ENCODE data around the gene PDE4D. TPM values are rescaled to one million over a fixed set of nuclear protein-coding genes. Genes with fewer than 3 reads are reported as not detected.

Gene PDE4D
- total and polyA plus RNA-seq, 3 experiments from 2014 or later = 5.6 to 18.3 (median 17.7) TPM

DNA sequence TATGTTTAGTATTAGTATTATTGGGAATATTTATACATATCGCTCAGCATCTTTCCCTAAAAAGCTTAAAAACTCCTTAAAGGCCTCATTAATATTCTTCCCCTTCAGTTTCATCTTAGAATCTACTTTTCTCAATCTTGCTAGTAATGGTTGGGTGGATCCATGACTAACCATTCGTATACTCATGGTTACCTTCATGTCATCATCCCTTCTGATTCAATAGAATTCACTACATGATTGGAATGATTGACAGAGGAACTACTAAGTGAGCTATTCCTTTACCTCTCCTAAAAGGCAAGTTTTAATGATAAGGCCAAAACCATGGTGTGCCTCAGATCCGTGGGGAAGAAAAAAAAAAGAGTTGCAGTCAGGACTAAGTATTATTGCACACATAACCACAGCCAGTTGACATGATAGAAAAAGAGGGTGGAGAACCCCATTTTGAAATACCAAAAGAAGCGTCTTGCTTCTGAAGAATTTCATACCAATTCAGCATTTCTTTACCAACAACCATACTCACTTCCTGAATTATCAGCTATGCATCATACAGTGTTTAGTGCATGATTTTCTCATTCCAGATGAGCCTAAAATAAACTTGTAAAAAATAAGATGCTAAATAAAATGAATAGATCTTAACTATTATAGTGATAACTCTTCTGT lies 624.6 kb downstream of the PDE4D start:
- ChIA-PET CTCF (no interaction called here), POLR2A (no interaction called here)
- Histone ChIP-seq H3K9me3 (ENCODE audit: low read length) (no peaks in the 10 kb centered on the region), H3K27ac (ENCODE audit: low read depth, low read length) (no peak overlapping the region), H3K4me1 (ENCODE audit: insufficient read depth, low read length) (no peaks in the 10 kb centered on the region), H3K27me3 (ENCODE audit: insufficient read depth, low read length, poor library complexity, severe bottlenecking) (no peaks in the 10 kb centered on the region), H3K4me3 (ENCODE audit: low read length) (no peak overlapping the region), H3K36me3 (ENCODE audit: insufficient read depth, low read length) (no peaks in the 10 kb centered on the region)
- Mint-ChIP-seq H3K9me3 (peaks cover 0 to 2% (median 0%) of the 10 kb centered on the region in 5 donors), H3K36me3 (no peaks in the 10 kb centered on the region), H3K4me3 (no peak overlapping the region), H3K4me1 (no peaks in the 10 kb centered on the region), H3K27ac (no peak overlapping the region), H3K27me3 (peaks cover 0 to 8% of the 10 kb centered on the region in 2 donors)
- no peak for DNase-seq

DNA sequence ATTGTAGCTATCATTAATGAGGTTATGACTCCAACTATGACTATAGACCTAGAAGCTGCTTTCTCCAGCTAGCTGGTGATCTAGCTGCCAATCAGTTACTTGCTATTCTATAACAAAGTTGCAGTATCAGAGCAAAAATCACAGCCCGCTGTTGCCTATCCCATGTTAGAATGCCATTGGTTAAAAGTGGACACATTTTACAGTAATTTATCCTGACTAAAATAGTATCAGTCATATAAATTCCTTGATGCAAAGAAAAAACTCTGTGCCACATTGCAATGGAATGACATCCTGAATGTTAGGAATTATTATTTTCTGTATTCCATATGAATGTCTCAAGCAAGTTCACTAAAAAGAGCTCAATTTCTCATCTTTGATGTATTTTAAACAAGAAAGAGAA lies 626.5 kb downstream of the PDE4D start:
- Mint-ChIP-seq H3K27me3 (peaks cover 2 to 3% of the 10 kb centered on the region in 2 donors), H3K27ac (no peak overlapping the region), H3K4me3 (no peak overlapping the region), H3K4me1 (no peaks in the 10 kb centered on the region), H3K9me3 (peaks cover 0 to 2% (median 0%) of the 10 kb centered on the region in 5 donors), H3K36me3 (no peaks in the 10 kb centered on the region)
- Histone ChIP-seq H3K4me3 (ENCODE audit: low read length) (no peak overlapping the region), H3K9me3 (ENCODE audit: low read length) (no peaks in the 10 kb centered on the region), H3K36me3 (ENCODE audit: insufficient read depth, low read length) (no peaks in the 10 kb centered on the region), H3K27me3 (ENCODE audit: insufficient read depth, low read length, poor library complexity, severe bottlenecking) (no peaks in the 10 kb centered on the region), H3K4me1 (ENCODE audit: insufficient read depth, low read length) (no peaks in the 10 kb centered on the region), H3K27ac (ENCODE audit: low read depth, low read length) (no peak overlapping the region)
- DNase-seq = no peak
- CTCF ChIA-PET = interaction anchor here (0.9 to 1.5 kb wide), 2 partner anchors 9 to 11 kb away, joined by 3 read pairs; no protein-coding TSS in a partner anchor
- POLR2A ChIA-PET = no interaction called here

DNA sequence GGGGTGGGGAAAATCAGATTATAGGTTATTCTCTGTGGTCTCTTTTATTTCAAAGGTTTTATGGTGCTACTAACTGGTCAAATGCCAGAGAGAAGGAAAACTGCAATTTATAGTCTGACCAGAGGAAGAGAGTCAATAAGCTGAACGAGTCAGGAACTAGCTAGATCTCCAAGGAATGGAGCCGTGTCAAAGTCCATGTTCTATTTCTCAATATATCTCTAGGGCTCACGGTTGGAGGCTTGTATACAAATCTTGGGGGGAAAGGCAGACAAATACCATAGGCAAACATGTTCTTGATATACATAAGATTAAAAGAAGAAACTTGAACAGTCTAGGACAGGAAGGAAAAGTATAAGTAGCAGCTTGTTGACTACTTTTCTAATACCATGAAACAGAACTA lies 627.1 kb downstream of the PDE4D start:
- Histone ChIP-seq H3K4me1 (ENCODE audit: insufficient read depth, low read length) (no peaks in the 10 kb centered on the region), H3K4me3 (ENCODE audit: low read length) (no peak overlapping the region), H3K27ac (ENCODE audit: low read depth, low read length) (no peak overlapping the region), H3K27me3 (ENCODE audit: insufficient read depth, low read length, poor library complexity, severe bottlenecking) (no peaks in the 10 kb centered on the region), H3K36me3 (ENCODE audit: insufficient read depth, low read length) (no peaks in the 10 kb centered on the region), H3K9me3 (ENCODE audit: low read length) (no peaks in the 10 kb centered on the region)
- DNase-seq = no peak
- CTCF ChIA-PET = interaction anchor here (0.9 to 1.5 kb wide), 2 partner anchors 10 kb away, joined by 3 read pairs; no protein-coding TSS in a partner anchor
- H3K9me3 Mint-ChIP-seq = peaks cover 0 to 1% (median 0%) of the 10 kb centered on the region in 5 donors
- H3K4me1 Mint-ChIP-seq = no peaks in the 10 kb centered on the region
- H3K4me3 Mint-ChIP-seq = no peak overlapping the region
- no peaks in the 10 kb centered on the region for H3K36me3 Mint-ChIP-seq
- POLR2A ChIA-PET = no interaction called here
- peaks cover 2 to 3% of the 10 kb centered on the region in 2 donors for H3K27me3 Mint-ChIP-seq
- H3K27ac Mint-ChIP-seq = no peak overlapping the region

- H3K4me3 ChIP-seq (ENCODE audit: low read length) = no peak overlapping the region
- Mint-ChIP-seq H3K4me3 (no peak overlapping the region), H3K9me3 (no peaks in the 10 kb centered on the region), H3K36me3 (no peaks in the 10 kb centered on the region), H3K4me1 (no peaks in the 10 kb centered on the region), H3K27ac (no peak overlapping the region), H3K27me3 (peaks cover 2 to 6% of the 10 kb centered on the region in 2 donors)
- CTCF ChIA-PET = no interaction called here
- no peak overlapping the region for H3K27ac ChIP-seq (ENCODE audit: low read depth, low read length)
- H3K27me3 ChIP-seq (ENCODE audit: insufficient read depth, low read length, poor library complexity, severe bottlenecking) = no peaks in the 10 kb centered on the region
- H3K4me1 ChIP-seq (ENCODE audit: insufficient read depth, low read length) = no peaks in the 10 kb centered on the region
- no peaks in the 10 kb centered on the region for H3K9me3 ChIP-seq (ENCODE audit: low read length)
- no peaks in the 10 kb centered on the region for H3K36me3 ChIP-seq (ENCODE audit: insufficient read depth, low read length)
- no peak for DNase-seq
- POLR2A ChIA-PET = no interaction called here
Observed at GRCh38 chr5:59264639-59265245, 628.8 kb downstream of the PDE4D start.

- peaks cover 2 to 6% of the 10 kb centered on the region in 2 donors for H3K27me3 Mint-ChIP-seq
- DNase-seq = no peak
- no peak overlapping the region for H3K27ac ChIP-seq (ENCODE audit: low read depth, low read length)
- ChIA-PET CTCF (no interaction called here), POLR2A (no interaction called here)
- no peaks in the 10 kb centered on the region for H3K4me1 Mint-ChIP-seq
- H3K36me3 ChIP-seq (ENCODE audit: insufficient read depth, low read length) = no peaks in the 10 kb centered on the region
- no peaks in the 10 kb centered on the region for H3K36me3 Mint-ChIP-seq
- H3K27me3 ChIP-seq (ENCODE audit: insufficient read depth, low read length, poor library complexity, severe bottlenecking) = no peaks in the 10 kb centered on the region
- no peak overlapping the region for H3K27ac Mint-ChIP-seq
- H3K9me3 ChIP-seq (ENCODE audit: low read length) = no peaks in the 10 kb centered on the region
- H3K9me3 Mint-ChIP-seq = no peaks in the 10 kb centered on the region
- H3K4me3 Mint-ChIP-seq = no peak overlapping the region
- H3K4me3 ChIP-seq (ENCODE audit: low read length) = no peak overlapping the region
- H3K4me1 ChIP-seq (ENCODE audit: insufficient read depth, low read length) = no peaks in the 10 kb centered on the region
Observed at GRCh38 chr5:59264013-59264412, 629.5 kb downstream of the PDE4D start.

- CTCF ChIA-PET = no interaction called here
- H3K4me1 Mint-ChIP-seq = no peaks in the 10 kb centered on the region
- no peaks in the 10 kb centered on the region for H3K4me1 ChIP-seq (ENCODE audit: insufficient read depth, low read length)
- peaks cover 2 to 16% of the 10 kb centered on the region in 2 donors for H3K27me3 Mint-ChIP-seq
- no peak overlapping the region for H3K4me3 Mint-ChIP-seq
- H3K9me3 ChIP-seq (ENCODE audit: low read length) = no peaks in the 10 kb centered on the region
- no peak for DNase-seq
- H3K36me3 Mint-ChIP-seq = no peaks in the 10 kb centered on the region
- POLR2A ChIA-PET = no interaction called here
- H3K27ac ChIP-seq (ENCODE audit: low read depth, low read length) = no peak overlapping the region
- H3K36me3 ChIP-seq (ENCODE audit: insufficient read depth, low read length) = no peaks in the 10 kb centered on the region
- H3K27ac Mint-ChIP-seq = no peak overlapping the region
- H3K27me3 ChIP-seq (ENCODE audit: insufficient read depth, low read length, poor library complexity, severe bottlenecking) = no peaks in the 10 kb centered on the region
- H3K4me3 ChIP-seq (ENCODE audit: low read length) = no peak overlapping the region
- no peaks in the 10 kb centered on the region for H3K9me3 Mint-ChIP-seq
Observed at GRCh38 chr5:59261969-59262368, 631.6 kb downstream of the PDE4D start.

DNA sequence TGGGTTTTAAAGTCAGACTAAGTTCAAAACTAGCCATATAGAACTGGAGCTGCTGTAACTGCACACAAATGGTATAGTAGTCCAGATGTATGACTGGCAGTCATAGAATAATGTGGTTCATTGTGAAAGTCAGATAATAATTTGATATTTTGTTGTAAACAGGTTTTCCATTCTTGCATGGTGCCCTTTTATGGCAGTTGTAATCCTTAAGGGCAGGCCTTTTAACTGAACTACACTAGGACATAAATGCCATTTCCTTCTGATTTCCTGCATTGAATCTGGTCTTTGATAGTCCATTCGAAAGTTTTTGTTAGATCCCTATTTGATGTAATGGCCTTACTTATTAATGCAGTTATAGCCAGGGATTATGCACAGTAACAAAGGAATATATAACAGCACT lies 632.6 kb downstream of the PDE4D start:
- ChIA-PET CTCF (no interaction called here), POLR2A (no interaction called here)
- Mint-ChIP-seq H3K36me3 (no peaks in the 10 kb centered on the region), H3K9me3 (no peaks in the 10 kb centered on the region), H3K4me3 (no peak overlapping the region), H3K27ac (no peak overlapping the region), H3K4me1 (no peaks in the 10 kb centered on the region), H3K27me3 (peaks cover 2 to 17% of the 10 kb centered on the region in 2 donors)
- Histone ChIP-seq H3K27me3 (ENCODE audit: insufficient read depth, low read length, poor library complexity, severe bottlenecking) (no peaks in the 10 kb centered on the region), H3K4me1 (ENCODE audit: insufficient read depth, low read length) (no peaks in the 10 kb centered on the region), H3K27ac (ENCODE audit: low read depth, low read length) (no peak overlapping the region), H3K36me3 (ENCODE audit: insufficient read depth, low read length) (no peaks in the 10 kb centered on the region), H3K9me3 (ENCODE audit: low read length) (no peaks in the 10 kb centered on the region), H3K4me3 (ENCODE audit: low read length) (no peak overlapping the region)
- DNase-seq = no peak

GRCh38 chr5:59260200-59260599 lies 633.3 kb downstream of the PDE4D start:
- Histone ChIP-seq H3K27me3 (ENCODE audit: insufficient read depth, low read length, poor library complexity, severe bottlenecking) (no peaks in the 10 kb centered on the region), H3K9me3 (ENCODE audit: low read length) (no peaks in the 10 kb centered on the region), H3K4me1 (ENCODE audit: insufficient read depth, low read length) (no peaks in the 10 kb centered on the region), H3K27ac (ENCODE audit: low read depth, low read length) (no peak overlapping the region), H3K4me3 (ENCODE audit: low read length) (no peak overlapping the region), H3K36me3 (ENCODE audit: insufficient read depth, low read length) (no peaks in the 10 kb centered on the region)
- H3K9me3 Mint-ChIP-seq = no peaks in the 10 kb centered on the region
- peaks cover 4 to 19% of the 10 kb centered on the region in 2 donors for H3K27me3 Mint-ChIP-seq
- H3K4me1 Mint-ChIP-seq = no peaks in the 10 kb centered on the region
- ChIA-PET POLR2A (no interaction called here), CTCF (no interaction called here)
- no peaks in the 10 kb centered on the region for H3K36me3 Mint-ChIP-seq
- no peak for DNase-seq
- no peak overlapping the region for H3K4me3 Mint-ChIP-seq
- no peak overlapping the region for H3K27ac Mint-ChIP-seq
